ENCODE measurements around the gene TAAR1. TPM values are rescaled to one million over a fixed set of nuclear protein-coding genes. Genes with fewer than 3 reads are reported as not detected.
A peak's percentile ranks its signal among the peaks of the same experiment; 100 is the strongest.

The TAAR1 gene
- total RNA-seq, 1 experiment from 2014 or later: not detected

DNA sequence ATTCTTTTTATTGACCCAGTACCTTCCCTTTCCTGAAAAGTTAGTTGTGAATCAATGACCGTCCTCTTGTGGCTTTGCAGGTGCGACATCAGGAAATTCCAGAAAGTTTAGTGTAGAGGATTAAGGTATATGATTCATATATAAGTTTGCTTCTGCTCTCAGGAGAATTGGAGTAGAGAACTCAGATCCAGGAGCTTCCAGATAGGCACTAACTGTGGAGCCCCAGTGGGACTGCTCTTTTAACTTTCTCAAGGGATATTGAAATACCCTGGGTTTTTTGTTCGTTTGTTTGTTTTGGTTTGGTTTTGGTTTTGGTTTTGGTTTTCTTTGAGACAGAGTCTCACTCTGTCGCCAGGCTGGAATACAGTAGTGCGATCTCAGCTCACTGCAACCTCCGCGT lies 44.4 kb downstream of the TAAR1 start:
- TF ChIP-seq, protein P1, sequence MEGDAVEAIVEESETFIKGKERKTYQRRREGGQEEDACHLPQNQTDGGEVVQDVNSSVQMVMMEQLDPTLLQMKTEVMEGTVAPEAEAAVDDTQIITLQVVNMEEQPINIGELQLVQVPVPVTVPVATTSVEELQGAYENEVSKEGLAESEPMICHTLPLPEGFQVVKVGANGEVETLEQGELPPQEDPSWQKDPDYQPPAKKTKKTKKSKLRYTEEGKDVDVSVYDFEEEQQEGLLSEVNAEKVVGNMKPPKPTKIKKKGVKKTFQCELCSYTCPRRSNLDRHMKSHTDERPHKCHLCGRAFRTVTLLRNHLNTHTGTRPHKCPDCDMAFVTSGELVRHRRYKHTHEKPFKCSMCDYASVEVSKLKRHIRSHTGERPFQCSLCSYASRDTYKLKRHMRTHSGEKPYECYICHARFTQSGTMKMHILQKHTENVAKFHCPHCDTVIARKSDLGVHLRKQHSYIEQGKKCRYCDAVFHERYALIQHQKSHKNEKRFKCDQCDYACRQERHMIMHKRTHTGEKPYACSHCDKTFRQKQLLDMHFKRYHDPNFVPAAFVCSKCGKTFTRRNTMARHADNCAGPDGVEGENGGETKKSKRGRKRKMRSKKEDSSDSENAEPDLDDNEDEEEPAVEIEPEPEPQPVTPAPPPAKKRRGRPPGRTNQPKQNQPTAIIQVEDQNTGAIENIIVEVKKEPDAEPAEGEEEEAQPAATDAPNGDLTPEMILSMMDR (IDR thresholded peaks at IDR 0.05; ENCODE audit: unreplicated experiment): no peak
- CTCF ChIA-PET: no interaction called here
- H3K27me3 Mint-ChIP-seq (ENCODE audit: insufficient read depth, unreplicated experiment): peaks cover 7% of the 10 kb centered on the region
- BruUV-seq (replicated peaks): no TSS peak
- no peaks in the 10 kb centered on the region for H3K9me3 Mint-ChIP-seq (ENCODE audit: unreplicated experiment)
- H3K4me3 Mint-ChIP-seq (ENCODE audit: unreplicated experiment): no peak overlapping the region
- H3K4me1 Mint-ChIP-seq (ENCODE audit: insufficient read depth, unreplicated experiment): peaks cover 10% of the 10 kb centered on the region
- H3K36me3 Mint-ChIP-seq (ENCODE audit: insufficient read depth, unreplicated experiment): no peaks in the 10 kb centered on the region
- H3K27ac Mint-ChIP-seq (ENCODE audit: low read depth, unreplicated experiment): no peak overlapping the region
- intact Hi-C loops (cut with micrococcal nuclease): no loop called here
- peak; percentile 14 for DNase-seq (ENCODE audit: unreplicated experiment)
- POLR2A ChIA-PET: no interaction called here

GRCh38 chr6:132612449-132613108 lies 46.4 kb downstream of the TAAR1 start:
- intact Hi-C loops (cut with micrococcal nuclease): no loop called here
- H3K27ac Mint-ChIP-seq (ENCODE audit: low read depth, unreplicated experiment): no peak overlapping the region
- H3K36me3 Mint-ChIP-seq (ENCODE audit: insufficient read depth, unreplicated experiment): no peaks in the 10 kb centered on the region
- H3K4me3 Mint-ChIP-seq (ENCODE audit: unreplicated experiment): no peak overlapping the region
- peaks cover 13% of the 10 kb centered on the region for H3K4me1 Mint-ChIP-seq (ENCODE audit: insufficient read depth, unreplicated experiment)
- BruUV-seq (replicated peaks): no TSS peak
- DNase-seq (ENCODE audit: unreplicated experiment): no peak
- H3K27me3 Mint-ChIP-seq (ENCODE audit: insufficient read depth, unreplicated experiment): no peaks in the 10 kb centered on the region
- no peaks in the 10 kb centered on the region for H3K9me3 Mint-ChIP-seq (ENCODE audit: unreplicated experiment)
- TF ChIP-seq, protein P1 (IDR thresholded peaks at IDR 0.05; ENCODE audit: unreplicated experiment): no peak
- ChIA-PET POLR2A (no interaction called here), CTCF (no interaction called here)

- no peaks in the 10 kb centered on the region for H3K36me3 Mint-ChIP-seq (ENCODE audit: insufficient read depth, unreplicated experiment)
- no peak overlapping the region for H3K4me3 Mint-ChIP-seq (ENCODE audit: unreplicated experiment)
- intact Hi-C loops (cut with micrococcal nuclease): no loop called here
- no peak for DNase-seq (ENCODE audit: unreplicated experiment)
- no peak overlapping the region for H3K27ac Mint-ChIP-seq (ENCODE audit: low read depth, unreplicated experiment)
- H3K4me1 Mint-ChIP-seq (ENCODE audit: insufficient read depth, unreplicated experiment): peaks cover 13% of the 10 kb centered on the region
- no peaks in the 10 kb centered on the region for H3K27me3 Mint-ChIP-seq (ENCODE audit: insufficient read depth, unreplicated experiment)
- TF ChIP-seq, protein P1 (IDR thresholded peaks at IDR 0.05; ENCODE audit: unreplicated experiment): no peak
- ChIA-PET CTCF (interaction anchor here (0.6 kb wide), 1 partner anchor 13 kb away, joined by 3 read pairs; no protein-coding TSS in a partner anchor), POLR2A (no interaction called here)
- H3K9me3 Mint-ChIP-seq (ENCODE audit: unreplicated experiment): no peaks in the 10 kb centered on the region
- BruUV-seq (replicated peaks): no TSS peak
Observed at GRCh38 chr6:132611616-132612015, 47.4 kb downstream of the TAAR1 start.

DNA sequence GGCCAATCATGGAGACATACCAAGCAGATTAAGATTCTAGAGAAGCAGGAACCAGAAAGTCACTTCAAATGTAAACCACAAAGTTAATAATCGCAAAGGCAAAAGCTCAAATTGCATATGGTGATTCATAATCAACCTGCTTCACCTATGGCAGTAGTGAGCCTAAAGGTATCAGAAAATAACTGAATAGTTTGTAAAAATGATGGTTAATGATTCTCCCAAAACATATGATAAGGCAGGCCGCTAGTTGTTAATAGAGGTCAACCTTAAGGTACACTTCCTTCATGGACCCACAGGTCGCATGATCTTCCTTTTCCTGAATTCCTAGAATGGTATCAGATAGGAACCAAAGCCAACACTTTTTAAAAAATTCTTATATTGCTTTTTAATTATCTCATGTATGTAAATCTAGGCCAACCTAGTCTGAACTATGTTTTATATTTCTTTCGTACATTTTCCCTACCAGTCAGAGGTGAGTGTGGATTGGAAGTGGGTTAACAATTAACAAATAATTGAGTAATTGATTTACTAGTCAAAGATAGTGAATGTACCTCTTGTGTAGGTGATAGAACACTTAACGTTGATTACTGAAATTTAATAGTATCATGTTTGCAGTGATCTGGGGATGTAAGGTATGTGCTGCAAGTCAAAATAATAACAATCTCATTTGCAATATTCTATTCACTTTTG lies 51.3 kb downstream of the TAAR1 start:
- ChIA-PET CTCF (no interaction called here), POLR2A (interaction anchor here (0.6 kb wide), 1 partner anchor 288 kb away, joined by 3 read pairs; no protein-coding TSS in a partner anchor)
- no peak overlapping the region for H3K4me3 Mint-ChIP-seq (ENCODE audit: unreplicated experiment)
- H3K27me3 Mint-ChIP-seq (ENCODE audit: insufficient read depth, unreplicated experiment): no peaks in the 10 kb centered on the region
- peaks cover 8% of the 10 kb centered on the region for H3K4me1 Mint-ChIP-seq (ENCODE audit: insufficient read depth, unreplicated experiment)
- intact Hi-C loops (cut with micrococcal nuclease): no loop called here
- no peaks in the 10 kb centered on the region for H3K36me3 Mint-ChIP-seq (ENCODE audit: insufficient read depth, unreplicated experiment)
- H3K9me3 Mint-ChIP-seq (ENCODE audit: unreplicated experiment): no peaks in the 10 kb centered on the region
- BruUV-seq (replicated peaks): no TSS peak
- no peak for DNase-seq (ENCODE audit: unreplicated experiment)
- H3K27ac Mint-ChIP-seq (ENCODE audit: low read depth, unreplicated experiment): no peak overlapping the region
- TF ChIP-seq, protein P1 (IDR thresholded peaks at IDR 0.05; ENCODE audit: unreplicated experiment): no peak
